Epithelial cell of proximal tubule (primary cell): ENCODE results near the gene RUFY2. TPM values are rescaled to one million over a fixed set of nuclear protein-coding genes. Genes with fewer than 3 reads are reported as not detected.

ENCODE experiments used
- DNase-seq: peaks from one replicate; pipeline ENCODE4 v3.0.0-alpha.2; 2011; ENCODE audit warnings: low read depth
- H3K4me3 ChIP-seq: 2 replicates; pipeline ENCODE4 v1.5.1; 2011; ENCODE audit warnings: low read depth, mild to moderate bottlenecking, low read length
- total RNA-seq: library from RNA; depleted of rRNA; stranded (reverse); fragments of >200 nt; gene quantifications from 2 replicates; pipeline ENCODE4 v1.2.3, GENCODE V29; 2015
- TF ChIP-seq, protein P1 (sequence below): conservative IDR thresholded peaks from 2 replicates; pipeline ENCODE4 v1.5.1; 2012; ENCODE audit warnings: low read depth, mild to moderate bottlenecking, low read length

The RUFY2 gene
- total RNA-seq, 1 donor from 2014 or later: 11.1 TPM

DNA sequence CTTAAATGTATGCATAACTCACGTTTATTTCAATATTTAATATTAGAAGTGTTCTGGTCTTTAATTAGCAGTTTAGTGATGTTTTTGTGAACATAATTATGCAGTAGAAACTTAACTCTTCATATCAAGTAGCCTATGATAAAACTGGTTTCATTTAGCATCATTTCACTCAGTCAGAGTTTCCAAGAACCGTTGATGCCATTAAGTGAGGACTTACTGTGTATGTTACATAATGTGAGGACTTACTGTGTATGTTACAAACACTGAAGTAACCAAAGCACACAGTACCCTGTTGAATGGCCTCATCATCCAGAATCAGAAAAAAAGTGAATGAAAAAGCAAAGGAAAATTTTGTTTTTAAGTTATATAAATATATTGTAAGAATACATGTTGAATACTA is 41.5 kb downstream of the RUFY2 start:
- DNase-seq: no peak
- TF ChIP-seq, protein P1, sequence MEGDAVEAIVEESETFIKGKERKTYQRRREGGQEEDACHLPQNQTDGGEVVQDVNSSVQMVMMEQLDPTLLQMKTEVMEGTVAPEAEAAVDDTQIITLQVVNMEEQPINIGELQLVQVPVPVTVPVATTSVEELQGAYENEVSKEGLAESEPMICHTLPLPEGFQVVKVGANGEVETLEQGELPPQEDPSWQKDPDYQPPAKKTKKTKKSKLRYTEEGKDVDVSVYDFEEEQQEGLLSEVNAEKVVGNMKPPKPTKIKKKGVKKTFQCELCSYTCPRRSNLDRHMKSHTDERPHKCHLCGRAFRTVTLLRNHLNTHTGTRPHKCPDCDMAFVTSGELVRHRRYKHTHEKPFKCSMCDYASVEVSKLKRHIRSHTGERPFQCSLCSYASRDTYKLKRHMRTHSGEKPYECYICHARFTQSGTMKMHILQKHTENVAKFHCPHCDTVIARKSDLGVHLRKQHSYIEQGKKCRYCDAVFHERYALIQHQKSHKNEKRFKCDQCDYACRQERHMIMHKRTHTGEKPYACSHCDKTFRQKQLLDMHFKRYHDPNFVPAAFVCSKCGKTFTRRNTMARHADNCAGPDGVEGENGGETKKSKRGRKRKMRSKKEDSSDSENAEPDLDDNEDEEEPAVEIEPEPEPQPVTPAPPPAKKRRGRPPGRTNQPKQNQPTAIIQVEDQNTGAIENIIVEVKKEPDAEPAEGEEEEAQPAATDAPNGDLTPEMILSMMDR: no peak
- H3K4me3 ChIP-seq: no peak overlapping the region

DNA sequence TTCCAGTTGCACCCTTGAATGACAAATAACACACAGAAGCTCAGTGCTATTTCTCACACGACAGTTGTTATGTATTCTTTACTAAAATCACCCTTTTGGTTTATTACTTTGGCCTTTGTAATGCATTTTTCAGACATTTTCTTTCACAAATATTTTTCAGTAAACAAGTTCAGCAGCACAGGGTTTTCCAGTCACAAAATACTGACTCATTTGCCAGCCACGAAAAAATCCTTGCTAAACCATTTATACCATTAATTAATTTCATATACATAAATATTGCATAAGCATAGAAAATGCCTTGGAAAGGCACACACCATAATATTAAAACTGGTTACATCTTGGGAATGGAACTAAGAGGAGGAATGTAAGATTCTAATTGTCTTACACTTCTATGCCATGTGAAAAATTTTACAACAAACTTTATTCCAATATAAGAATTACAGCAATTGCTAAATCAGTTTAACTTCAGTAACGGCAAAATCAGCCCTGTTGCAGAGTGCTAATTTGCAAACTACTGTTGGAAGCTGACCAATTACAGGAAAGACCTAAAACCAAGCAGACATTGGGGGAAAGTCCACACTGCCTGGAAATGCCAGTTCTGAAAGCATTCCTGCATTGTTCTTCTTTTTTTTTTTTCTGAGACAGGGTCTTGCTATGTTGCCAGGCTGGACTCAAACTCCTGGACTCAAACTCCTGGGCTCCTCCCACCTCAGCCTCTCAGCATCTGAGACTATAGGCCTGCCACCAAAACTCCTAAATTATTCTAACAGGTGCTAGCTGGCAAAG is 42.8 kb downstream of the RUFY2 start:
- H3K4me3 ChIP-seq: no peak overlapping the region
- TF ChIP-seq, protein P1: no peak
- DNase-seq: no peak

DNA sequence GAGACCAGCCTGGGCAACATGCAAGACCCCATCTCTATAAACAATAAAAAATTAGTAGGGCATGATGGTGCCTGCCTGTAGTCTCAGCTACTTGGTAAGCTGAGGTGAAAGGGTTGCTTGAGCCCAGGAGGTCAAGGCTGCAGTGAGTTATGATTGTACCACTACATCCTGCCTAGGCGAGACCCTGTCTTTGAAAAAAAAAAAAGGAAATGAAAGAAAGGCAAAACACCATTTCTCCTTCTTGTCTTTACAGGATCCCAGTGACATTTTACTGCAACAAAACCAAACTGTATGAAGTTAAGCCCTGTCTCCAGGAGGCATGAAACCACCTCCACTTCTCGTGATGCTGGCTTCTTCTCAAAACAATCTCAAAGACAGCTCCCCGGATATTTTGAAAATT is 44.5 kb downstream of the RUFY2 start:
- no peak overlapping the region for H3K4me3 ChIP-seq
- no peak for DNase-seq
- TF ChIP-seq, protein P1: no peak

DNA sequence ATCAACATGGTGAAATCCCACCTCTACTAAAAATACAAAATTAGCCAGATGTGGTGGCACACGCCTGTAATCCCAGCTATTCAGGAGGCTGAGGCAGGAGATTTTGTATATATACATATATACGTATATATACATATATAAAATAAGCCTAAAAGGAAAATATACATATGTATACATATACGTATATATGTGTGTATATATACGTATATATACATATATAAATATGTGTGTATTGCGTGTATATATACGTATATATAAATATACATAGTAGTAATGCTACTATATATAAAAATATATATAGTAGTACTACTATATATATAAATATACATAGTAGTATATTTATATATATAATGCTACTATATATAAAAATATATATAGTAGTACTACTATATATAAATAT is 47.9 kb downstream of the RUFY2 start:
- TF ChIP-seq, protein P1: no peak
- DNase-seq: no peak
- no peak overlapping the region for H3K4me3 ChIP-seq

DNA sequence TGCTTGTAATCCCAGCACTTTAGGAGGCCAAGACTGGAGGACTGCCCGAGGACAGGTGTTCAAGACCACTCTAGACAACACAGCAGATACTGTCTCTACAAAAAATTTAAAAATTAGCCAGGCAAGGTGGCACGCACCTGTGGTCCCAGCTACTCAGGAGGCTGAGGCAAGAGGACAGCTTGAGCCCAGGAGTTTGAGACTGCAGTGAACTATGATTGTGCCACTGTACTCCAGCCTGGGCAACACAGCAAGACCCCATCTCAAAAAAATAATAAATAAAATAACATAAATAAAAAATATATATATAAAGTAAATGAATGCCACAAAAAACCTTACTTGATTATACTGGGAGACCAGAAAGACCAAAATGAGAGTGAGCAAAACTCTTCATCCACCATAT is 53.5 kb downstream of the RUFY2 start:
- no peak overlapping the region for H3K4me3 ChIP-seq
- DNase-seq: no peak
- TF ChIP-seq, protein P1: no peak

DNA sequence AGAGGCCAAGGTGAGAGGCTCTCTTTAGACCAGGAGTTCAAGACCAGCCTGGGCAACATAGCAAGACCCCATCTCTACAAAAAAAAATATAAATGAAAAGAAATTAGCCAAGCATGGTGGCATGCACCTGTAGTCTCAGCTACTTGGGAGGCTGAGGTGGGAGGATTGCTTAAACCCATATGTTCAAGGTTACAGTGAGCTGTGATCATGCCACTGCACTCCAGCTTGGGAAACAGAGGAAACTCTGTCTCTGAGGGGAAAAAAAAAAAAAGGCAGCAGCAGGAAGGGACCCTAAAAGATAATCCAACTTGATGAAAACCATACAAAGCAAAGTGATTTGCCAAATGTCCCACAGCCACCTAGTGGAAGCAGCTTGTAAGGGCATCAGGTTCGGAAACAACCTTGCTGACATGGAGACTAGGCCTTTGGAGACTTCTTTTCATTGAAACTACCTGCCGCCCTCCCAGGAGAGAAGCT is 58.8 kb downstream of the RUFY2 start:
- no peak overlapping the region for H3K4me3 ChIP-seq
- TF ChIP-seq, protein P1: peak; percentile 81
- DNase-seq: no peak

DNA sequence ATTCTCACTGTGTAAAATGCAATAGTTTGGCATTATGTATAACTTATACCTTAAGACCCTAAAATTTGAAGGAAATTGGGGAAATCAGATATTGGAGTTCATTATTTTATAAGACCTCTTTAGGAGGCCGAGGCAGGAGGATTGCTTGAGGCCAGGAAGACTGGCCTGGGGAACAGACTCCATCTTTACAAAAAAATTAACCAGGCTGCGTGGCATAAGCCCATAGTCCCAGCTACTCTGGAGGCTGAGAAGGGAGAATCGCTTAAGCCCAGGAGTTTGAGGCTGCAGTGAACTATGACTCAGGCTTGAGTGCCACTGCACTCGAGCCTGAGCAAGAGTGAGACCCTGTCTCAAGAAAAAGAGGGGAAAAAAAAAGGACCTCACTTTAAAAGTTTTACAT is 60.3 kb downstream of the RUFY2 start:
- TF ChIP-seq, protein P1: no peak

More for the DNA sequence above, 60.3 kb downstream of the RUFY2 start:
- DNase-seq: no peak
- no peak overlapping the region for H3K4me3 ChIP-seq
